IMR-90 (cell line): ENCODE data around the gene ANKRD35. TPM values are rescaled to one million over a fixed set of nuclear protein-coding genes. Genes with fewer than 3 reads are reported as not detected.

Source experiments
- ATAC-seq: fragments of 200-7000 bp; cut with Tn5 transposase; 2 replicates; pipeline ENCODE4 v1.9.1; 2020; ENCODE audit warnings: low read depth, mild to moderate bottlenecking, moderate library complexity
- BruUV-seq: library from RNA; stranded (reverse); fragments of 400-500 nt; replicated peaks from 2 replicates; lab custom pipeline; 2021; lab: Mats Ljungman, UMichigan
- CTCF ChIA-PET: fragments of 300-600 bp; formaldehyde crosslinking; extraction: SDS; loops from one replicate; lab custom pipeline; 2021; ENCODE audit warnings: antibody characterized with exemption; lab: Yijun Ruan, JAX
- POLR2A ChIA-PET: fragments of 300-600 bp; sonication (Branson Sonifier 250); formaldehyde crosslinking; loops from one replicate; lab custom pipeline; 2022; ENCODE audit warnings: antibody characterized with exemption; ENCODE audit not compliant: unreplicated experiment; lab: Charles Lee
- DNase-seq: peaks from one replicate; pipeline ENCODE4 v3.0.0; 2013
- H2AFZ ChIP-seq: replicated peaks from 2 replicates; pipeline ENCODE3; 2013; ENCODE audit warnings: low read length, mild to moderate bottlenecking; ENCODE audit not compliant: poor library complexity
- H2AK5ac ChIP-seq: 2 replicates; pipeline ENCODE4 v1.6.1; 2013; ENCODE audit warnings: low read depth, low read length, inconsistent platforms
- H2AK9ac ChIP-seq: replicated peaks from 2 replicates; pipeline ENCODE3; 2013; ENCODE audit warnings: mild to moderate bottlenecking, low read depth, low read length, moderate library complexity; ENCODE audit not compliant: poor library complexity
- H2BK120ac ChIP-seq: 2 replicates; pipeline ENCODE4 v1.6.1; 2013; ENCODE audit warnings: low read depth, low read length, inconsistent platforms
- H2BK15ac ChIP-seq: 3 replicates; pipeline ENCODE4 v1.6.1; 2013; ENCODE audit warnings: low read depth, low read length, inconsistent platforms
- H2BK20ac ChIP-seq: 2 replicates; pipeline ENCODE4 v1.6.1; 2013; ENCODE audit warnings: low read depth, mild to moderate bottlenecking, inconsistent platforms, low read length, moderate library complexity
- H2BK5ac ChIP-seq: 2 replicates; pipeline ENCODE4 v1.6.1; 2013; ENCODE audit warnings: mild to moderate bottlenecking, low read depth, low read length, inconsistent platforms; ENCODE audit not compliant: poor library complexity, severe bottlenecking
- H3K14ac ChIP-seq: replicated peaks from 2 replicates; pipeline ENCODE4 v1.6.1; 2013; ENCODE audit warnings: low read depth, low read length, inconsistent platforms
- H3K18ac ChIP-seq: 2 replicates; pipeline ENCODE4 v1.6.1; 2013; ENCODE audit warnings: low read depth, low read length, control low read depth
- H3K23ac ChIP-seq: 2 replicates; pipeline ENCODE4 v1.6.1; 2013; ENCODE audit warnings: low read depth, low read length, inconsistent platforms
- H3K27ac ChIP-seq: 2 replicates; pipeline ENCODE4 v1.5.1; 2013; ENCODE audit warnings: mild to moderate bottlenecking, control low read depth, low read length; ENCODE audit not compliant: insufficient read depth
- H3K27me3 ChIP-seq: 2 replicates; pipeline ENCODE4 v1.6.1; 2013; ENCODE audit warnings: low read length; ENCODE audit not compliant: control insufficient read depth, insufficient read depth
- H3K36me3 ChIP-seq: 2 replicates; pipeline ENCODE4 v1.6.1; 2013; ENCODE audit warnings: low read length, mixed read lengths; ENCODE audit not compliant: control insufficient read depth, insufficient read depth
- H3K4ac ChIP-seq: 2 replicates; pipeline ENCODE4 v1.6.1; 2013; ENCODE audit warnings: low read depth, low read length, inconsistent platforms
- H3K4me1 ChIP-seq: 2 replicates; pipeline ENCODE4 v1.6.1; 2013; ENCODE audit warnings: low read length, mixed read lengths; ENCODE audit not compliant: control insufficient read depth, insufficient read depth
- H3K4me2 ChIP-seq: 2 replicates; pipeline ENCODE4 v1.6.1; 2013; ENCODE audit warnings: low read depth, mild to moderate bottlenecking, control low read depth, low read length, moderate library complexity
- H3K4me3 ChIP-seq: 2 replicates; pipeline ENCODE4 v1.5.1; 2013; ENCODE audit warnings: low read depth, mild to moderate bottlenecking, control low read depth, low read length, moderate library complexity; ENCODE audit not compliant: insufficient read depth
- H3K56ac ChIP-seq: 2 replicates; pipeline ENCODE4 v1.6.1; 2013; ENCODE audit warnings: low read length, inconsistent platforms; ENCODE audit not compliant: insufficient read depth; ENCODE audit errors: extremely low read depth
- H3K79me1 ChIP-seq, 2 experiments: 2 replicates each; pipeline ENCODE4 v1.6.1; 2013; ENCODE audit warnings: low read length in 2 of 2, inconsistent platforms in 1 of 2, low read depth in 1 of 2
- H3K9ac ChIP-seq: 2 replicates; pipeline ENCODE4 v1.6.1; 2013; ENCODE audit warnings: low read depth, low read length, control low read depth
- H3K9me1 ChIP-seq: 2 replicates; pipeline ENCODE4 v1.6.1; 2013; ENCODE audit warnings: low read length, inconsistent platforms; ENCODE audit not compliant: insufficient read depth
- H3K9me3 ChIP-seq: 2 replicates; pipeline ENCODE4 v1.6.1; 2013; ENCODE audit warnings: low read length; ENCODE audit not compliant: control insufficient read depth, insufficient read depth
- H4K20me1 ChIP-seq: 2 replicates; pipeline ENCODE4 v1.6.1; 2013; ENCODE audit warnings: low read length, inconsistent platforms; ENCODE audit not compliant: insufficient read depth
- H4K5ac ChIP-seq: 2 replicates; pipeline ENCODE4 v1.6.1; 2013; ENCODE audit warnings: mild to moderate bottlenecking, low read depth, low read length, control low read depth
- H4K8ac ChIP-seq, 2 experiments: 2 replicates each; pipeline ENCODE4 v1.6.1; 2013; ENCODE audit warnings: low read depth in 2 of 2, low read length in 2 of 2, control low read depth in 1 of 2, inconsistent platforms in 1 of 2
- H4K91ac ChIP-seq: 2 replicates; pipeline ENCODE4 v1.6.1; 2013; ENCODE audit warnings: low read depth, low read length, inconsistent platforms; ENCODE audit not compliant: insufficient read depth
- BHLHE40 ChIP-seq: fragments of 150-350 bp; IDR thresholded peaks from 2 replicates; pipeline ENCODE4 v1.6.1; 2016; ENCODE audit warnings: mild to moderate bottlenecking, low read depth, low read length
- ELK1 ChIP-seq: fragments of 150-350 bp; IDR thresholded peaks from 2 replicates; pipeline ENCODE4 v1.6.1; 2016; ENCODE audit warnings: low read depth, mild to moderate bottlenecking, low read length, moderate library complexity, borderline replicate concordance
- FOS ChIP-seq: fragments of 150-350 bp; IDR thresholded peaks from 2 replicates; pipeline ENCODE4 v1.6.1; 2016; ENCODE audit warnings: low read depth, low read length
- MAFK ChIP-seq: IDR thresholded peaks from 2 replicates; pipeline ENCODE4 v1.6.1; 2012; ENCODE audit warnings: low read depth, low read length, improper control_type of control experiment
- MXI1 ChIP-seq: IDR thresholded peaks from 2 replicates; pipeline ENCODE4 v1.6.1; 2012; ENCODE audit warnings: low read depth, mild to moderate bottlenecking, low read length, moderate library complexity, borderline replicate concordance
- NFE2L2 ChIP-seq: fragments of 150-350 bp; IDR thresholded peaks from 2 replicates; pipeline ENCODE4 v1.6.1; 2016; ENCODE audit warnings: low read depth, mild to moderate bottlenecking, low read length
- POLR2A ChIP-seq: IDR thresholded peaks from 2 replicates; pipeline ENCODE4 v1.6.1; 2012; ENCODE audit warnings: mild to moderate bottlenecking, low read depth, low read length
- RAD21 ChIP-seq: IDR thresholded peaks from 2 replicates; pipeline ENCODE4 v1.6.1; 2012; ENCODE audit warnings: low read length, improper control_type of control experiment
- RCOR1 ChIP-seq: IDR thresholded peaks from 2 replicates; pipeline ENCODE4 v1.6.1; 2012; ENCODE audit warnings: mild to moderate bottlenecking, low read length, improper control_type of control experiment; ENCODE audit not compliant: insufficient replicate concordance
- RFX5 ChIP-seq: IDR thresholded peaks from 2 replicates; pipeline ENCODE4 v1.8.0; 2012; ENCODE audit warnings: low read depth, mild to moderate bottlenecking, low read length, moderate library complexity
- WGBS, 2 experiments: methylation state at CpG; one replicate each; pipeline versions ENCODE4 v1.1.5 to v1.1.7; 2013; ENCODE audit warnings: missing lambda C conversion rate in 2 of 2; ENCODE audit not compliant: insufficient read length in 1 of 2; ENCODE audit errors: extremely low coverage in 2 of 2; 5-methylcytosine and 5-hydroxymethylcytosine counted together
- dilution Hi-C: fragments of 300-500 bp; cut with HindIII; formaldehyde crosslinking; loops from one replicate; pipeline ENCODE4 v1.14.3; 2018; ENCODE audit warnings: low sequenced_read_pairs; ENCODE audit not compliant: unreplicated experiment
- in situ Hi-C: fragments of 300-500 bp; cut with MboI; formaldehyde crosslinking; loops from 3 replicates; pipeline ENCODE4 v1.14.3; 2019; ENCODE audit warnings: low sequenced_read_pairs, inconsistent platforms, mixed read lengths
- intact Hi-C: fragments of 100-400 bp; cut with micrococcal nuclease; formaldehyde crosslinking; loops from 2 replicates; pipeline ENCODE4 v1.10.0; 2022
- polyA plus RNA-seq, 3 experiments: library from polyadenylated mRNA; depleted of rRNA; stranded (reverse); fragments of >200 nt; gene quantifications; 2 replicates each; pipeline ENCODE4 v1.2.3, GENCODE V29; 2012; ENCODE audit warnings: low replicate concordance in 1 of 3
- total RNA-seq: library from RNA; depleted of rRNA; stranded (reverse); fragments of >200 nt; gene quantifications from 2 replicates; pipeline ENCODE4 v1.2.3, GENCODE V29; 2012

The ANKRD35 gene
- total and polyA plus RNA-seq, 2 of the 4 experiments (the other 2 are of a cell fraction), result 0.90 to 2.4 TPM

GRCh38 chr1:145908653-145909052 lies 23.0 kb upstream of the ANKRD35 start:
- Histone ChIP-seq H2AK5ac (peak overlapping the region; percentile 29), H3K4me1 (peaks cover 7% of the 10 kb centered on the region), H3K9me3 (no peaks in the 10 kb centered on the region), H3K9ac (no peak overlapping the region), H3K18ac (no peak overlapping the region), H3K36me3 (peaks cover 8% of the 10 kb centered on the region), H2AFZ (peak overlapping the region; percentile 16), H4K20me1 (no peaks in the 10 kb centered on the region), H3K9me1 (peaks cover 10% of the 10 kb centered on the region), H3K14ac (peak overlapping the region; percentile 95), H2BK120ac (peak overlapping the region; percentile 36), H4K8ac (peak overlapping the region in 1 of 2 experiments; percentile 11; a peak in 1 of 4 replicates), H3K4ac (peak overlapping the region; percentile 38; the same call in 1 of the 2 replicates), H2BK5ac (no peak overlapping the region), H2BK15ac (peak overlapping the region; percentile 53; the same call in 1 of the 3 replicates), H4K5ac (no peak overlapping the region), H3K27ac (no peak overlapping the region), H3K79me1 (peaks cover 0 to 12% of the 10 kb centered on the region in 2 experiments; a peak in 2 of 4 replicates), H4K91ac (no peak overlapping the region), H3K23ac (no peak overlapping the region), H3K27me3 (no peaks in the 10 kb centered on the region), H3K4me3 (no peak overlapping the region), H3K56ac (no peak overlapping the region), H2AK9ac (peak overlapping the region; percentile 90), H3K4me2 (no peak overlapping the region), H2BK20ac (no peak overlapping the region; the same call in 1 of the 2 replicates)
- in situ Hi-C loops, result no loop called here
- WGBS, 2 experiments, result no CpG with 5 or more reads among the region's 1 CpG
- peak; percentile 36 for DNase-seq
- ChIA-PET POLR2A (no interaction called here), CTCF (interaction anchor here (2.2 kb wide), 1 partner anchor 16 kb away, joined by 24 read pairs; no protein-coding TSS in a partner anchor)
- no TSS peak for BruUV-seq
- dilution Hi-C loops, result no loop called here
- TF ChIP-seq MAFK, result no peak
- TF ChIP-seq MXI1, result no peak
- TF ChIP-seq RAD21, result no peak
- no peak for TF ChIP-seq BHLHE40
- TF ChIP-seq RFX5, result no peak
- TF ChIP-seq NFE2L2, result no peak
- no peak for TF ChIP-seq FOS
- no peak for TF ChIP-seq POLR2A
- no peak for TF ChIP-seq ELK1
- TF ChIP-seq RCOR1, result no peak
- intact Hi-C loops, result no loop called here
- ATAC-seq, result peak; percentile 22; the same call in 1 of the 2 replicates
